Neural cell (in vitro differentiated cells): Measurements from ENCODE around the gene IGFBP2.

ENCODE experiments used
- CTCF ChIP-seq: fragments of 450-650 bp; IDR thresholded peaks from 2 replicates; pipeline ENCODE4 v1.5.1; 2014; ENCODE audit warnings: antibody characterized with exemption, mild to moderate bottlenecking, moderate library complexity; ENCODE audit not compliant: poor library complexity, severe bottlenecking
- EP300 ChIP-seq: fragments of 450-650 bp; conservative IDR thresholded peaks from 2 replicates; pipeline ENCODE4 v1.6.1; 2014; ENCODE audit warnings: antibody characterized with exemption, mild to moderate bottlenecking, moderate library complexity; ENCODE audit not compliant: poor library complexity, severe bottlenecking
- EZH2 ChIP-seq: fragments of 200-600, 300-800 bp; shearing (Covaris generic), sonication (generic); IDR thresholded peaks from 2 replicates; pipeline ENCODE4 v1.6.1; 2014; ENCODE audit warnings: antibody characterized with exemption, low read length, borderline replicate concordance, mild to moderate bottlenecking; ENCODE audit not compliant: insufficient read depth, poor library complexity, severe bottlenecking
- MXI1 ChIP-seq: fragments of 450-650 bp; conservative IDR thresholded peaks from 2 replicates; pipeline ENCODE4 v1.6.1; 2014; ENCODE audit warnings: antibody characterized with exemption, mild to moderate bottlenecking; ENCODE audit not compliant: poor library complexity, severe bottlenecking
- POLR2AphosphoS5 ChIP-seq: IDR thresholded peaks from 2 replicates; pipeline ENCODE4 v1.6.1; 2012
- RAD21 ChIP-seq: fragments of 450-650 bp; conservative IDR thresholded peaks from 2 replicates; pipeline ENCODE4 v1.6.1; 2014; ENCODE audit warnings: antibody characterized with exemption, mild to moderate bottlenecking, moderate library complexity
- REST ChIP-seq: IDR thresholded peaks from 2 replicates; pipeline ENCODE4 v1.6.1; 2012; ENCODE audit warnings: borderline replicate concordance
- SMC3 ChIP-seq: fragments of 450-650 bp; conservative IDR thresholded peaks from 2 replicates; pipeline ENCODE4 v1.6.1; 2014; ENCODE audit warnings: antibody characterized with exemption, mild to moderate bottlenecking, moderate library complexity; ENCODE audit not compliant: poor library complexity
- TAF1 ChIP-seq: IDR thresholded peaks from 2 replicates; pipeline ENCODE4 v1.6.1; 2012; ENCODE audit warnings: low read depth

- TF ChIP-seq CTCF (no peak), EZH2 (no peak), POLR2AphosphoS5 (no peak), TAF1 (no peak), REST (no peak), MXI1 (no peak), EP300 (no peak), SMC3 (no peak), RAD21 (no peak)
Measured at GRCh38 chr2:216632346-216632951, 771 bp upstream of the IGFBP2 start.
